HL-60 (cell line): ENCODE data around the gene JDP2.

Experiments used
- CTCF ChIP-seq: IDR thresholded peaks from one replicate; pipeline ENCODE4 v1.5.1; 2011; ENCODE audit warnings: low read length, control low read depth, inconsistent platforms; ENCODE audit not compliant: insufficient read depth
- POLR2AphosphoS5 ChIP-seq: IDR thresholded peaks from 2 replicates; pipeline ENCODE4 v1.6.1; 2012; ENCODE audit warnings: low read depth

- TF ChIP-seq CTCF: no peak
- TF ChIP-seq POLR2AphosphoS5: no peak
These were observed 73.3 kb downstream of the JDP2 start for GRCh38 chr14:75501080-75501479.
